Stomach (tissue), 4 donors: ENCODE results near the gene MRPL54.

ENCODE experiments used
- CTCF ChIP-seq, 7 experiments: fragments of 450-650 bp in 4 of 7; fragments of 200-600 bp in 3 of 7; sonication (generic) in 3 of 7; IDR thresholded peaks; one replicate each; pipeline ENCODE4 v1.5.1; 2016 to 2019; ENCODE audit warnings: antibody characterized with exemption in 7 of 7, control low read depth in 2 of 7, mild to moderate bottlenecking in 1 of 7
- POLR2A ChIP-seq, 4 donors: fragments of 450-650 bp; IDR thresholded peaks; one replicate each; pipeline ENCODE4 v1.6.1; 2016; ENCODE audit warnings: antibody characterized with exemption in 4 of 4, control low read depth in 2 of 4, mild to moderate bottlenecking in 1 of 4, moderate library complexity in 1 of 4
- POLR2AphosphoS5 ChIP-seq, 3 donors: sonication (generic); formaldehyde crosslinking; IDR thresholded peaks; one replicate each; pipeline ENCODE4 v1.6.1; 2016; ENCODE audit warnings: antibody characterized with exemption in 3 of 3

GRCh38 chr19:3745363-3746045 is 17.0 kb upstream of the MRPL54 start:
- TF ChIP-seq POLR2A (IDR thresholded peaks at IDR 0.05) (no peak), CTCF (IDR thresholded peaks at IDR 0.05) (no peak), POLR2AphosphoS5 (IDR thresholded peaks at IDR 0.05) (no peak)
